ENCODE measurements around the gene TNNC1. TPM values are rescaled to one million over a fixed set of nuclear protein-coding genes. Genes with fewer than 3 reads are reported as not detected.
A peak's percentile ranks its signal among the peaks of the same experiment; 100 is the strongest.

Gene TNNC1
- total and polyA plus RNA-seq, 2 experiments from 2014 or later = 1,875 to 3,313 TPM

DNA sequence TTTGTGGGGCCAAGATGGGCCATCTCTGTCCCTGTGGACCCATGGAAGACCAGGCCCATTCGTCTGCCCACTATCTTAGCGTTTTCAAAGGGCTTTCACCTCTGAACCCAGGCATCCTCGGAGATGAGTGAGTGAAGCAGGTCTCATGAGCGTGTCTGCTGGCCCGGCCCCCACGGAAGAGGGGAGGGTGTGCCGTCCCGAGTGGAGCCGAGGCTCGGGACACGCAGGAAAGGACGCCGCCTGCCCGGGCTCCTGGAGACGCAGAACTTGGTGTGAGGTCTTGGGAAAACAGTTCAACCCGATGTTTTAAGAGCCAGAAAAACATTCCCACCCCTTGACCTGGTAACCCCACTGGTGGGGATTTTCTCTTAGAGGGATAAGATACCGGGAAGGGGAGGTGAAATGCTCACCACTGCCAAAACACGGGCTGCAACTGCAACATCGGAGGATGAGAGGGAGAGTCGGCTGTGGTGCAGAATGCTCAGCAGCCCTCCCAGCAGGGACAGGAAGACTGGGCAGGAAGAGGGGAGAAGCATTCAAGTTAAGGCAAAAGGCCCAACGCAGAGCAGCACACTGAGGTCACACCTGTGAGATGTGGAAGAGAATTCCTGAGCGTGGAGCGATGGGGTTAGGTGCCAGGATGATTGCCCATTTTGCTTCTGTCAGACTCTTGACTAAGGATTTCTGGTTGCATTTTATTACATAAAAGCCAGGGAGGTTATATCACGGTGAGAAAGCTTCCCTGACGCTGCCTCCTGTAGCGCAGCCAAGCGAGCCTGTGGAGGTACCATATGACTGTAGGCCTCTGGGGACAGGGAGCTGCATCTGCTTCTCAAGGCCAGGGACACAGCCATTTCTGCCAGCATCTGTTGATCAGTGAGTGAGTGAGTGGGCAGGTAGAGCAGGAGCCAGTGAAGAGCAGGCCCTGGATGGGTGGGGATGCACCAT is 27.2 kb upstream of the TNNC1 start:
- DNase-seq (ENCODE audit: low read depth in 1 of 2, low spot score in 1 of 2) = no peak
- Histone ChIP-seq H3K4me1 (ENCODE audit: low read depth) (peaks cover 26% of the 10 kb centered on the region), H3K27me3 (no peaks in the 10 kb centered on the region), H3K4me3 (no peak overlapping the region), H3K27ac (peak overlapping the region; percentile 91), H3K36me3 (peaks cover 61% of the 10 kb centered on the region), H3K9me3 (ENCODE audit: low read depth) (no peaks in the 10 kb centered on the region)
- TF ChIP-seq, protein P1, sequence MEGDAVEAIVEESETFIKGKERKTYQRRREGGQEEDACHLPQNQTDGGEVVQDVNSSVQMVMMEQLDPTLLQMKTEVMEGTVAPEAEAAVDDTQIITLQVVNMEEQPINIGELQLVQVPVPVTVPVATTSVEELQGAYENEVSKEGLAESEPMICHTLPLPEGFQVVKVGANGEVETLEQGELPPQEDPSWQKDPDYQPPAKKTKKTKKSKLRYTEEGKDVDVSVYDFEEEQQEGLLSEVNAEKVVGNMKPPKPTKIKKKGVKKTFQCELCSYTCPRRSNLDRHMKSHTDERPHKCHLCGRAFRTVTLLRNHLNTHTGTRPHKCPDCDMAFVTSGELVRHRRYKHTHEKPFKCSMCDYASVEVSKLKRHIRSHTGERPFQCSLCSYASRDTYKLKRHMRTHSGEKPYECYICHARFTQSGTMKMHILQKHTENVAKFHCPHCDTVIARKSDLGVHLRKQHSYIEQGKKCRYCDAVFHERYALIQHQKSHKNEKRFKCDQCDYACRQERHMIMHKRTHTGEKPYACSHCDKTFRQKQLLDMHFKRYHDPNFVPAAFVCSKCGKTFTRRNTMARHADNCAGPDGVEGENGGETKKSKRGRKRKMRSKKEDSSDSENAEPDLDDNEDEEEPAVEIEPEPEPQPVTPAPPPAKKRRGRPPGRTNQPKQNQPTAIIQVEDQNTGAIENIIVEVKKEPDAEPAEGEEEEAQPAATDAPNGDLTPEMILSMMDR (IDR thresholded peaks at IDR 0.05; ENCODE audit: low read depth, low read length) = no peak

DNA sequence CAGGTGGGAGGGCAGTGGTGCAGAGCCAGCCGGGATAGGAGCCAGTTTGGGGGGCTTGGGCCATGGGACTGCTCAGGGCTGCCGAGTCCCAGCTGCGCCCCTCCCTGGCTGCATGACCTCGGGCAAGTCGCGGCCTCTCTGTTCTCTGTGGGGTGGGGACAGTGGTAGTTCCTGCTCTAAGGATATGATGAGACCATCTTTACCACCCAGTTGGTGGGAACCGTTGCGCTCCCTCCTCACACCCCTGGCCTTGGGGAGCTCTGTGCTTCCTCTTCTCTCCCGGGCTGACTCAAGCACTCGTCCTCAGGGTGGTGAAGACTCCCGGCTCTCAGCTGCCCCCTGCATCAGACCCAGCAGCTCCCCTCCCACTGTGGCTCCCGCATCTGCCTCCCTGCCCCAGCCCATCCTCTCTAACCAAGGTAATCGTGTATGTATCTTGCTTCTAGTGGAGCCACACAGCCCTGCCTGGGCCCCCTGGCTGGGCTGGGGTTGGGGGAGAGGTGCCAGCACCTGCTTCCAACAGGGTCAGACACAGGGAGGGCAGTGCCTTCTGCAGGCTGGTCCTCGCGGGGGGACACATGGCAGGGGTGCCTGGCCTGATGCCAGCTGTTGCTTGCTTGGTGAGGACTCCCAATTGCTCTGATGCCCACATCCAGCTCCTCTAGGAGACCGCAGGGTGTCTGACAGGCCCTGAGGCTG is 26.2 kb upstream of the TNNC1 start:
- TF ChIP-seq, protein P1 (IDR thresholded peaks at IDR 0.05; ENCODE audit: low read depth, low read length) = no peak
- no peak overlapping the region for H3K27ac ChIP-seq
- no peaks in the 10 kb centered on the region for H3K9me3 ChIP-seq (ENCODE audit: low read depth)
- H3K4me3 ChIP-seq = no peak overlapping the region
- H3K36me3 ChIP-seq = peaks cover 71% of the 10 kb centered on the region
- peaks cover 24% of the 10 kb centered on the region for H3K4me1 ChIP-seq (ENCODE audit: low read depth)
- H3K27me3 ChIP-seq = no peaks in the 10 kb centered on the region
- no peak for DNase-seq (ENCODE audit: low read depth in 1 of 2, low spot score in 1 of 2)

DNA sequence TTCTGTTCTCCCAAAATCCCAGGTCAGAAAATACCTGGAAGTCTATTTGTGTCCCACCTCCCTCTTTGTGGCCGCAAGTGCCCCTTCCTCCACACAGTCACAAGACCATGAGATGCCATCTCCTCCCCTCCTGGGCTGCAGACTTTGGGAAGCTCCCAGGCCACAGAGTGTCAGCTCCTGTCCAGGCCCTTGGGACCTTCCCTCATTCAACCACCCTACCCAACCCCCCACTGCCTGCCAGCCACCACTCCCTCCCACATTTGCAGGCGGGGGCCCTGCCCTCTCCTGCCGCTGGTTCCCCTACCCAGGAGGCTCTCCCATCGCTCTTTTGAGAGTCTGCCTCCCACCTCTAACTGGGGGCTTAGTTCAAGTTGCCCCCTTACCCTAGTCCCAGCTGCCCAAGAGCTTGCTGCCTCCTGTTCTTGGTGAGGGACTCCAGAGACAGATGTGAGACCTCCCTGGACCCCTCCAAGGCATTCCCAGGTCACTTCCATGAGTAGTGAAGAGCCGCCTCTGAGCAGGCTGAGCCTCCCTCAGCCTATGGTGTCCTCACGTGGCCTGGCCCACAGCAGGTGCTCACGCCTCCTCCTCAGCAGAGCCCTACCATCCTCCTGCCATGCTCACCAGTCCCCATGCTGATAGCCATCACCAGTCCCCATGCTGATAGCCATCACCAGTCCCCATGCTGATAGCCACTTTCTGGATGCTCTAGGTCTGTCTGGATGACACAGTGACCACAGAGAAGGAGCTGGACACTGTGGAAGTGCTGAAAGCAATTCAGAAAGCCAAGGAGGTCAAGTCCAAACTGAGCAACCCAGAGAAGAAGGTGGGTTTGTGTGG is 25.4 kb upstream of the TNNC1 start:
- TF ChIP-seq, protein P1 (IDR thresholded peaks at IDR 0.05; ENCODE audit: low read depth, low read length) = no peak
- H3K27ac ChIP-seq = no peak overlapping the region
- no peaks in the 10 kb centered on the region for H3K9me3 ChIP-seq (ENCODE audit: low read depth)
- H3K36me3 ChIP-seq = peaks cover 78% of the 10 kb centered on the region
- H3K27me3 ChIP-seq = no peaks in the 10 kb centered on the region
- DNase-seq (ENCODE audit: low read depth in 1 of 2, low spot score in 1 of 2) = no peak
- H3K4me1 ChIP-seq (ENCODE audit: low read depth) = peaks cover 16% of the 10 kb centered on the region
- no peak overlapping the region for H3K4me3 ChIP-seq

DNA sequence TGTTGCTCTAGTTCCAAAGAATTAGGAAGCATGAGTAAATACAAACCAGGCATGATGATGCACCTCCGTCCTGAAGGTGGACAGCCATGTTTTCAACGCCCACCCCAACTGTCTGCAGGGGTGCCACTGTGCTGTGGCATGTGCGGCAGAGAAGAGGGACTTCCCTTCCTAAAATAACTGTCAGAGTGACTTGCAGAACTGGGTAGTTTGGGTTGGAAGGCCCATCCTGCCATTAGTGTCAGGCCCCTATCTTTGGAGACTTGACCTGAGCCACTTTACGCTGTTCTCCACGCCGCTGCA is 23.9 kb upstream of the TNNC1 start:
- Histone ChIP-seq H3K36me3 (peaks cover 91% of the 10 kb centered on the region), H3K27ac (no peak overlapping the region), H3K4me1 (ENCODE audit: low read depth) (peaks cover under 1% of the 10 kb centered on the region), H3K9me3 (ENCODE audit: low read depth) (no peaks in the 10 kb centered on the region), H3K27me3 (no peaks in the 10 kb centered on the region), H3K4me3 (no peak overlapping the region)
- DNase-seq (ENCODE audit: low read depth in 1 of 2, low spot score in 1 of 2) = no peak
- TF ChIP-seq, protein P1 (IDR thresholded peaks at IDR 0.05; ENCODE audit: low read depth, low read length) = no peak

DNA sequence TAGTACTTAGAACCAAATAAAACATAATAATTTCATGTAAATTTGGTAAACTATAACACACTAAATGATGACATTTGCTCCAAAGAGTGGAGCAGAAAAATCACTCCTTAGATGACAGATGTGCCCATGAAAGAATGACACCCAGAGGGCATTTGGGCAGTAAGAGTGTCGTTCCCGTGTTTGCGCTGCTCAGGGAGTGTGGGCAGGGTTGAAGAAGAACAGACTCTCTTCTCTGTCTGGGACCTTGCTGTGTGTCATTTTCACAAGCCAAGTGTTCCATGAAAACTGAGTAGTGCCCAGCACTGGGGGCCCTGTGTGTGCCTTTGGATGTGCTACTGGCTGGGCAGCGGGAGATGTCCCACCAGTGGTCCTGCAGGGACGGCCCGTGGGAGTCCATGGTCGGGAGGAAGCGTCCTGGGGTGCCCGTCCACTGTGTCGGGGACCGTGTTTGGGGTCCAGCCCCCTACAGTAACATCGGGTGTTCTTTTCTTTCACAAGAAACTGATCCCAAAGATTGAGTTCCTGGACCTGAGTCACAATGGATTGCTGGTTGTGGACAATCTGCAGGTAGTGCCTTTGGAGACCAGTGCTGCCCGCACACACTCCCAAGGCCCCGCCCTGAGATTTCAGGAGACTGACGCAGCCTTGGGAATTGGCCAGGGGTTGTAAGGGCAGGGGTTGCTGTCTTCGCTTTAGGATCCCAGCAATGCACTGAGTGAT is 23.4 kb upstream of the TNNC1 start:
- no peak overlapping the region for H3K4me3 ChIP-seq
- peaks cover 91% of the 10 kb centered on the region for H3K36me3 ChIP-seq
- no peak for DNase-seq (ENCODE audit: low read depth in 1 of 2, low spot score in 1 of 2)
- H3K27ac ChIP-seq = no peak overlapping the region
- no peaks in the 10 kb centered on the region for H3K4me1 ChIP-seq (ENCODE audit: low read depth)
- no peaks in the 10 kb centered on the region for H3K9me3 ChIP-seq (ENCODE audit: low read depth)
- no peaks in the 10 kb centered on the region for H3K27me3 ChIP-seq
- TF ChIP-seq, protein P1 (IDR thresholded peaks at IDR 0.05; ENCODE audit: low read depth, low read length) = no peak

Data from cardiac muscle cell (in vitro differentiated cells and primary cell).